Kidney (tissue), 14 donors: ENCODE results near the gene TCF12. TPM values are rescaled to one million over a fixed set of nuclear protein-coding genes. Genes with fewer than 3 reads are reported as not detected.

ENCODE experiments used
- DNase-seq, 5 donors: peaks; one replicate each; pipeline ENCODE4 v3.0.0-alpha.2; 2013 to 2020
- FAIRE-seq: peaks from 2 replicates; lab custom pipeline; 2012; peaks lifted over from hg19 to GRCh38; lab: Jason Lieb, UNC
- H3K27ac ChIP-seq, 2 donors: one replicate each; pipeline ENCODE4 v1.7.0; 2013; ENCODE audit warnings: low read depth in 2 of 2, low read length in 2 of 2, inconsistent platforms in 1 of 2
- H3K27me3 ChIP-seq: one replicate; pipeline ENCODE4 v1.7.1; 2013; ENCODE audit warnings: low read length, inconsistent platforms; ENCODE audit not compliant: control insufficient read depth, insufficient read depth
- H3K36me3 ChIP-seq, 3 donors: one replicate each; pipeline versions ENCODE4 v1.7.0 to v1.7.1; 2013; ENCODE audit warnings: low read length in 3 of 3, control low read depth in 1 of 3, inconsistent platforms in 1 of 3; ENCODE audit not compliant: insufficient read depth in 3 of 3, control insufficient read depth in 2 of 3
- H3K4me1 ChIP-seq, 3 donors: one replicate each; pipeline versions ENCODE4 v1.7.0 to v1.7.1; 2013; ENCODE audit warnings: low read length in 3 of 3, inconsistent platforms in 1 of 3, low read depth in 1 of 3; ENCODE audit not compliant: control insufficient read depth in 2 of 3, insufficient read depth in 2 of 3
- H3K4me3 ChIP-seq, 3 donors: one replicate each; pipeline versions ENCODE4 v1.7.0 to v1.8.1; 2013; ENCODE audit warnings: low read length in 3 of 3, control low read depth in 1 of 3, inconsistent platforms in 1 of 3
- H3K9ac ChIP-seq, 3 donors: one replicate each; pipeline versions ENCODE4 v1.7.0 to v1.7.1; 2013; ENCODE audit warnings: low read length in 3 of 3, control low read depth in 1 of 3, inconsistent platforms in 1 of 3
- H3K9me3 ChIP-seq, 3 donors: one replicate each; pipeline versions ENCODE4 v1.7.0 to v1.7.1; 2013; ENCODE audit warnings: low read length in 3 of 3, control low read depth in 1 of 3, inconsistent platforms in 1 of 3; ENCODE audit not compliant: control insufficient read depth in 2 of 3, insufficient read depth in 1 of 3
- CTCF ChIP-seq: IDR thresholded peaks from 3 replicates; pipeline ENCODE4 v1.5.1; 2012; ENCODE audit warnings: mild to moderate bottlenecking, moderate library complexity, borderline replicate concordance; ENCODE audit not compliant: insufficient read depth; ENCODE audit errors: extremely low read depth
- intact Hi-C: fragments of 100-400 bp; cut with DNase I; formaldehyde crosslinking; loops from one replicate; pipeline ENCODE4 v1.11.1; 2022
- polyA plus RNA-seq: library from polyadenylated mRNA; stranded (reverse); fragments of 350-450 nt; fragmentation: Illumina TruSeq; extraction: RNeasy Lipid Tissue Mini Kit (QIAGEN cat#74804); gene quantifications from one replicate; pipeline ENCODE4 v1.2.3, GENCODE V29; 2014; ENCODE audit warnings: low read depth, low replicate concordance; ENCODE audit not compliant: insufficient read depth
- total RNA-seq: library from RNA; stranded (reverse); fragmentation: NEBNext Ultra II Directional; extraction: Animal tissue kit (Norgen Biotek cat#: 25700); gene quantifications from one replicate; pipeline ENCODE4 v1.2.1, GENCODE V29; 2021
- donor health status: control.
- donor health status: control.
- donor health status: control.
- donor health status: control.
- donor health status: control.
- donor health status: DM: yes; HTN: yes; CAD: no.
- donor health status: Normal renal cell carcinoma (clear cell type).

Gene TCF12
- total and polyA plus RNA-seq, 2 donors from 2014 or later = 16.3 to 116 TPM

GRCh38 chr15:57298204-57298603, 379.8 kb downstream of the TCF12 start:
- DNase-seq (no peak), FAIRE-seq (no peak)
- Histone ChIP-seq H3K4me3 (no peak overlapping the region), H3K4me1 (no peaks in the 10 kb centered on the region), H3K27me3 (no peaks in the 10 kb centered on the region), H3K27ac (no peak overlapping the region), H3K9ac (no peak overlapping the region), H3K36me3 (no peaks in the 10 kb centered on the region), H3K9me3 (no peaks in the 10 kb centered on the region)
- no peak for TF ChIP-seq CTCF
- intact Hi-C loops = no loop called here

GRCh38 chr15:57298843-57299550, 380.6 kb downstream of the TCF12 start:
- H3K9me3 ChIP-seq = no peaks in the 10 kb centered on the region
- H3K27me3 ChIP-seq = no peaks in the 10 kb centered on the region
- intact Hi-C loops = no loop called here
- no peak overlapping the region for H3K27ac ChIP-seq
- DNase-seq (no peak), FAIRE-seq (no peak)
- no peak overlapping the region for H3K9ac ChIP-seq
- no peak for TF ChIP-seq CTCF
- no peak overlapping the region for H3K4me3 ChIP-seq
- no peaks in the 10 kb centered on the region for H3K36me3 ChIP-seq
- no peaks in the 10 kb centered on the region for H3K4me1 ChIP-seq

- no peak for TF ChIP-seq CTCF
- no peak overlapping the region for H3K4me3 ChIP-seq
- H3K4me1 ChIP-seq = no peaks in the 10 kb centered on the region
- no peak overlapping the region for H3K9ac ChIP-seq
- DNase-seq = no peak
- H3K9me3 ChIP-seq = no peaks in the 10 kb centered on the region
- no peaks in the 10 kb centered on the region for H3K27me3 ChIP-seq
- H3K36me3 ChIP-seq = no peaks in the 10 kb centered on the region
- intact Hi-C loops = loop anchor here (10.0 kb wide), 1 partner anchor 157 kb away; no protein-coding TSS in a partner anchor
- no peak for FAIRE-seq
- no peak overlapping the region for H3K27ac ChIP-seq
Observed at GRCh38 chr15:57301307-57301706, 382.9 kb downstream of the TCF12 start.
